GM23338 (cell line): ENCODE data around the gene PAX2. TPM values are rescaled to one million over a fixed set of nuclear protein-coding genes. Genes with fewer than 3 reads are reported as not detected.

Experiments
- ATAC-seq: fragments of 200-7000 bp; cut with Tn5 transposase; 3 replicates; pipeline ENCODE4 v1.9.1; 2020
- DNase-seq: peaks from one replicate; pipeline ENCODE4 v3.0.0-alpha.2; 2015; ENCODE audit warnings: low spot score
- H2AFZ ChIP-seq: fragments of 200-600 bp; sonication (generic); 2 replicates; pipeline ENCODE4 v1.8.0; 2016; ENCODE audit warnings: antibody characterized with exemption, mild to moderate bottlenecking, moderate library complexity
- H3F3A ChIP-seq: fragments of 200-600 bp; sonication (generic); replicated peaks from 2 replicates; pipeline ENCODE4 v1.8.0; 2017; ENCODE audit warnings: antibody characterized with exemption, mixed run types, low read depth
- H3K27ac ChIP-seq: fragments of 200-600 bp; sonication (generic); 2 replicates; pipeline ENCODE4 v1.6.1; 2016; ENCODE audit warnings: low read depth
- H3K27me3 ChIP-seq: fragments of 200-600 bp; sonication (generic); 2 replicates; pipeline ENCODE4 v1.8.0; 2016; ENCODE audit warnings: mild to moderate bottlenecking, mixed run types, moderate library complexity; ENCODE audit not compliant: insufficient read depth
- H3K36me3 ChIP-seq: fragments of 200-600 bp; sonication (generic); 2 replicates; pipeline ENCODE4 v1.8.0; 2016; ENCODE audit warnings: mild to moderate bottlenecking; ENCODE audit not compliant: insufficient read depth
- H3K4me1 ChIP-seq: fragments of 200-600 bp; sonication (generic); 2 replicates; pipeline ENCODE4 v1.8.0; 2016; ENCODE audit warnings: mild to moderate bottlenecking, moderate library complexity; ENCODE audit not compliant: insufficient read depth
- H3K4me2 ChIP-seq: fragments of 200-600 bp; sonication (generic); 2 replicates; pipeline ENCODE4 v1.7.1; 2017; ENCODE audit warnings: mixed run types
- H3K4me3 ChIP-seq: fragments of 200-600 bp; sonication (generic); 2 replicates; pipeline ENCODE4 v1.6.1; 2016; ENCODE audit warnings: mixed run types
- H3K79me2 ChIP-seq: fragments of 200-600 bp; sonication (generic); replicated peaks from 2 replicates; pipeline ENCODE4 v1.8.0; 2017; ENCODE audit warnings: mild to moderate bottlenecking; ENCODE audit not compliant: insufficient read depth
- H3K9me2 ChIP-seq: fragments of 200-600 bp; sonication (generic); 2 replicates; pipeline ENCODE4 v1.8.0; 2017; ENCODE audit not compliant: insufficient read depth
- H4K20me1 ChIP-seq: fragments of 200-600 bp; sonication (generic); replicated peaks from 2 replicates; pipeline ENCODE4 v1.8.0; 2017; ENCODE audit warnings: mild to moderate bottlenecking; ENCODE audit not compliant: insufficient read depth
- H3K27ac Mint-ChIP-seq: 2 replicates; pipeline ENCODE4 v1.8.0; 2020; ENCODE audit warnings: inconsistent platforms, mild to moderate bottlenecking, moderate library complexity, mixed read lengths
- H3K27me3 Mint-ChIP-seq: 3 replicates; pipeline ENCODE4 v1.8.0; 2022; ENCODE audit warnings: low read depth, mild to moderate bottlenecking, moderate library complexity, mixed read lengths, inconsistent platforms; ENCODE audit not compliant: insufficient read depth, poor library complexity
- H3K36me3 Mint-ChIP-seq: 3 replicates; pipeline ENCODE4 v1.8.0; 2021; ENCODE audit warnings: low read depth, mild to moderate bottlenecking, inconsistent platforms, moderate library complexity, mixed read lengths
- H3K4me1 Mint-ChIP-seq: 3 replicates; pipeline ENCODE4 v1.8.0; 2020; ENCODE audit warnings: mild to moderate bottlenecking, inconsistent platforms, mixed read lengths
- H3K4me3 Mint-ChIP-seq: 3 replicates; pipeline ENCODE4 v1.8.0; 2021; ENCODE audit warnings: moderate library complexity, mild to moderate bottlenecking, inconsistent platforms, mixed read lengths
- H3K9me3 Mint-ChIP-seq: 3 replicates; pipeline ENCODE4 v1.8.0; 2020; ENCODE audit warnings: moderate library complexity, mild to moderate bottlenecking, inconsistent platforms, mixed read lengths
- CREB1 ChIP-seq: fragments of 250-450 bp; sonication (Bioruptor Pico); IDR thresholded peaks from 2 replicates; pipeline ENCODE4 v1.5.0; 2020; ENCODE audit warnings: low read depth, mild to moderate bottlenecking, moderate library complexity
- EZH2 ChIP-seq: fragments of 200-600 bp; sonication (generic); IDR thresholded peaks from one replicate; pipeline ENCODE4 v1.8.0; 2017; ENCODE audit warnings: antibody characterized with exemption, mild to moderate bottlenecking, low read depth; ENCODE audit not compliant: unreplicated experiment
- EZH2phosphoT487 ChIP-seq: fragments of 200-600 bp; sonication (generic); IDR thresholded peaks from one replicate; pipeline ENCODE4 v1.8.1; 2018; ENCODE audit warnings: antibody characterized with exemption; ENCODE audit not compliant: unreplicated experiment
- POLR2AphosphoS5 ChIP-seq: IDR thresholded peaks from 2 replicates; pipeline ENCODE4 v1.6.1; 2016; ENCODE audit warnings: antibody characterized with exemption, low read depth
- ZNF114 ChIP-seq: fragments of 250-450 bp; sonication (Bioruptor Pico); IDR thresholded peaks from 2 replicates; pipeline ENCODE4 v1.5.0; 2020; ENCODE audit warnings: mild to moderate bottlenecking, moderate library complexity
- ZNF462 ChIP-seq: fragments of 250-450 bp; sonication (Bioruptor Pico); IDR thresholded peaks from 2 replicates; pipeline ENCODE4 v1.5.0; 2020; ENCODE audit warnings: mild to moderate bottlenecking, moderate library complexity
- polyA plus RNA-seq: library from polyadenylated mRNA; unstranded; fragments of >200 nt; fragmentation: Nextera tagmentation; extraction: Ambion mirVana; gene quantifications from 2 replicates; pipeline ENCODE4 v1.2.1, GENCODE V29; 2016
- total RNA-seq: library from RNA; depleted of rRNA; stranded (reverse); fragments of >200 nt; shearing (Covaris generic); gene quantifications from 2 replicates; pipeline ENCODE4 v1.2.3, GENCODE V29; 2014

Gene PAX2
- total and polyA plus RNA-seq, 2 experiments from 2014 or later = not detected

GRCh38 chr10:100735337-100736143, 9.8 kb upstream of the PAX2 start (continued):
- TF ChIP-seq ZNF462 (CRISPR knock-in tag) (no peak), ZNF114 (CRISPR knock-in tag) (no peak), POLR2AphosphoS5 (no peak), EZH2phosphoT487 (peak; percentile 91)

GRCh38 chr10:100736144-100736808, 9.1 kb upstream of the PAX2 start:
- H3F3A ChIP-seq = peaks cover 22% of the 10 kb centered on the region
- no peak overlapping the region for H3K4me3 ChIP-seq
- H3K4me2 ChIP-seq = peak overlapping the region; percentile 80; the same call in 1 of the 2 replicates
- no peak overlapping the region for H3K27ac Mint-ChIP-seq
- peaks cover 45% of the 10 kb centered on the region for H4K20me1 ChIP-seq
- H3K9me2 ChIP-seq = no peaks in the 10 kb centered on the region
- H3K4me3 Mint-ChIP-seq = peak overlapping the region; percentile 24; the same call in 1 of the 3 replicates
- no peak for DNase-seq
- peaks cover 100% of the 10 kb centered on the region for H3K27me3 ChIP-seq
- no peak overlapping the region for H3K27ac ChIP-seq
- H2AFZ ChIP-seq = no peak overlapping the region
- H3K36me3 Mint-ChIP-seq = no peaks in the 10 kb centered on the region; the same call in 2 of the 3 replicates
- H3K27me3 Mint-ChIP-seq = peaks cover 100% of the 10 kb centered on the region
- H3K9me3 Mint-ChIP-seq = no peaks in the 10 kb centered on the region; the same call in 1 of the 3 replicates
- H3K4me1 Mint-ChIP-seq = peaks cover 52% of the 10 kb centered on the region
- TF ChIP-seq EZH2 (peak; percentile 64), CREB1 (CRISPR knock-in tag) (no peak)
- no peaks in the 10 kb centered on the region; the same call in 1 of the 2 replicates for H3K36me3 ChIP-seq
- peaks cover 69% of the 10 kb centered on the region for H3K4me1 ChIP-seq
- no peak for ATAC-seq
- no peaks in the 10 kb centered on the region for H3K79me2 ChIP-seq
